Mesendoderm (in vitro differentiated cells): ENCODE measurements around the gene KRTAP19-3. TPM values are rescaled to one million over a fixed set of nuclear protein-coding genes. Genes with fewer than 3 reads are reported as not detected.

ENCODE experiments used
- small RNA-seq: library from polyadenylated mRNA; stranded (forward); fragments of <200 nt; extraction: miRNeasy Mini kit (QIAGEN cat#:217004); gene quantifications from one replicate; pipeline ENCODE3, GENCODE V24; 2013; ENCODE audit not compliant: insufficient read depth

KRTAP19-3 gene

Small RNAs within 50 kb of the gene (small RNA-seq; reads per million reads assigned to genes)
- gene AP000567.1, result not detected
- gene KRTAP19-10P, result not detected
- not detected for gene KRTAP19-11P
- not detected for gene KRTAP19-9P
